ENCODE measurements around the gene LRRC2.

Gene LRRC2

DNA sequence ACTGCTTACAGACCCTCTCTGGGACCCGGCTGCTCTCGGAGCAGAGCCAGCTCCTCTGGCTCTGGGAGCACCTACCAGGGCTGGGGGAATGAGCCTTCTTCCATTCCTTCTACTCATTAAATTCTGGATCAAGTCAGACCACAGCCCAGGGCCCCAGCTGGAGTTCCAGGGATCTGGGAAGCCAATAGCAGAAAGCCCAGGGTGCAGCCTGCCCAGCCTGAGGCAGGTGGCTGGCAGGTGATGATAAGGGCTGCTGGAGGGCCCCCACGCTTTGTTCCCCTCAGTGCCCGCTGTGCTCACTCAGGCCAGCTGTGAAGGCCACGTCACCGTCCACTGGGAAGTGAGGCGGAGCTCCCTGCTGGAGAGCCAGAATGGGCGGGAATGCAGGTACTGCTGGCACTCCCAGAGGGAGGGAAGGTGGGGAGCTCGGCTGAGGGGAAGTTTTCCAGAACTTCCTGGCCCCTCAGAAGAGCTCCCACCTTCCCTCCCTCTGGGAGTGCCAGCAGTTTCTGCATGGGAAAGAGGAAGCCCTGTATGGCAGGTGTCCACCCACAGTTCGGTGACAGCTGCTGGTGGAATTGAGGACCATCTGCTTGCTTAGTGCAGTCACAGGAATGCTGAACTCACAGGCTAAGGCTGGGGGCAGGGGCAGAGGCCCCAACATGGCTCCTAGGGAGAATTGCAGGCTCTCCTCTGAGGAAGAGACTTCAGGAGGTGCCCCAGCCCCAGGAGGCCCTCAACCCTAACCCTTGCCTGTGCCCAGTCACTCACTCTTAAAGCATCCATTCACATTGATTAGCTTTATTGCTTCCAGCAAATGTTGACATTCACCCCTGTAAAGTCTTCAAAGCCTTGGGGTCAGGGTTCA is 81.0 kb downstream of the LRRC2 start:
- Histone ChIP-seq H3K36me3 (ENCODE audit: insufficient read depth, low read length) (no peaks in the 10 kb centered on the region), H3K9ac (ENCODE audit: low read depth, low read length) (no peak overlapping the region), H3K9me3 (ENCODE audit: control insufficient read depth, insufficient read depth, low read length) (no peaks in the 10 kb centered on the region), H3K4me1 (ENCODE audit: insufficient read depth, low read length) (peaks cover 8% of the 10 kb centered on the region; the same call in 1 of the 2 replicates)

DNA sequence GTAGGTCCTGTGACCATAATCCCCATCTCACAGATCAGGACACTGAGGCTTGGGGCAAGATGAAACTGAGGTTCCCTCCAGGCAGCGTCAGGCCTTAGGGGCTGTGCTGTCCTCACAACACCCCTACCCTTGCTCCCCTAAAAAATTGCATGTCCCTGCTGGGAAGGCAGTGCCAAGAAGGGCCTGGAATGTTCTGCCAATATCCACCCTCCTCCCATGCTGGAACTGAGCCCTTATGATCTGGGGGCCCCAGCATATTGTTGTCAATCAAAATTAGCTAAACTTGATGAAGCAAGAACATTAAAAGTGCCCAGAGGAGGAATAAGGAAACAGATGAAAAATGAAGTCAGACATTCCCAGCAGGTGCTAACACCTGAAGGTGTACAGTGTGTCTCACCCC is 81.7 kb downstream of the LRRC2 start:
- H3K9me3 ChIP-seq (ENCODE audit: control insufficient read depth, insufficient read depth, low read length) = no peaks in the 10 kb centered on the region

GRCh38 chr3:46483825-46484224 is 82.3 kb downstream of the LRRC2 start:
- Histone ChIP-seq H3K4me1 (ENCODE audit: insufficient read depth, low read length) (peaks cover 4% of the 10 kb centered on the region; the same call in 1 of the 2 replicates), H3K9me3 (ENCODE audit: control insufficient read depth, insufficient read depth, low read length) (no peaks in the 10 kb centered on the region), H3K36me3 (ENCODE audit: insufficient read depth, low read length) (no peaks in the 10 kb centered on the region), H3K9ac (ENCODE audit: low read depth, low read length) (no peak overlapping the region)

More for the DNA sequence above, 81.7 kb downstream of the LRRC2 start:
- Histone ChIP-seq H3K4me1 (ENCODE audit: insufficient read depth, low read length) (peaks cover 8% of the 10 kb centered on the region; the same call in 1 of the 2 replicates), H3K9ac (ENCODE audit: low read depth, low read length) (no peak overlapping the region), H3K36me3 (ENCODE audit: insufficient read depth, low read length) (no peaks in the 10 kb centered on the region)

GRCh38 chr3:46482632-46483350 is 83.3 kb downstream of the LRRC2 start:
- H3K9me3 ChIP-seq (ENCODE audit: control insufficient read depth, insufficient read depth, low read length) = no peaks in the 10 kb centered on the region
- no peak overlapping the region for H3K9ac ChIP-seq (ENCODE audit: low read depth, low read length)
- H3K36me3 ChIP-seq (ENCODE audit: insufficient read depth, low read length) = no peaks in the 10 kb centered on the region
- H3K4me1 ChIP-seq (ENCODE audit: insufficient read depth, low read length) = peaks cover 4% of the 10 kb centered on the region; the same call in 1 of the 2 replicates

- Histone ChIP-seq H3K36me3 (ENCODE audit: insufficient read depth, low read length) (no peaks in the 10 kb centered on the region), H3K9me3 (ENCODE audit: control insufficient read depth, insufficient read depth, low read length) (no peaks in the 10 kb centered on the region), H3K9ac (ENCODE audit: low read depth, low read length) (no peak overlapping the region), H3K4me1 (ENCODE audit: insufficient read depth, low read length) (peaks cover 4% of the 10 kb centered on the region; the same call in 1 of the 2 replicates)
Measured at GRCh38 chr3:46481636-46482035, 84.5 kb downstream of the LRRC2 start.

GRCh38 chr3:46480491-46481195 is 85.5 kb downstream of the LRRC2 start:
- no peaks in the 10 kb centered on the region for H3K36me3 ChIP-seq (ENCODE audit: insufficient read depth, low read length)
- H3K9ac ChIP-seq (ENCODE audit: low read depth, low read length) = no peak overlapping the region
- H3K4me1 ChIP-seq (ENCODE audit: insufficient read depth, low read length) = peaks cover 4% of the 10 kb centered on the region; the same call in 1 of the 2 replicates
- no peaks in the 10 kb centered on the region for H3K9me3 ChIP-seq (ENCODE audit: control insufficient read depth, insufficient read depth, low read length)

GRCh38 chr3:46479696-46480095 is 86.4 kb downstream of the LRRC2 start:
- no peak overlapping the region for H3K9ac ChIP-seq (ENCODE audit: low read depth, low read length)
- peaks cover 4% of the 10 kb centered on the region; the same call in 1 of the 2 replicates for H3K4me1 ChIP-seq (ENCODE audit: insufficient read depth, low read length)
- no peaks in the 10 kb centered on the region; the same call in 1 of the 2 replicates for H3K9me3 ChIP-seq (ENCODE audit: control insufficient read depth, insufficient read depth, low read length)
- H3K36me3 ChIP-seq (ENCODE audit: insufficient read depth, low read length) = no peaks in the 10 kb centered on the region

- Histone ChIP-seq H3K4me1 (ENCODE audit: insufficient read depth, low read length) (peaks cover 4% of the 10 kb centered on the region; the same call in 1 of the 2 replicates), H3K9ac (ENCODE audit: low read depth, low read length) (no peak overlapping the region), H3K36me3 (ENCODE audit: insufficient read depth, low read length) (no peaks in the 10 kb centered on the region), H3K9me3 (ENCODE audit: control insufficient read depth, insufficient read depth, low read length) (no peaks in the 10 kb centered on the region; the same call in 1 of the 2 replicates)
Measured at GRCh38 chr3:46479021-46479420, 87.1 kb downstream of the LRRC2 start.

GRCh38 chr3:46478341-46478740 is 87.8 kb downstream of the LRRC2 start:
- Histone ChIP-seq H3K36me3 (ENCODE audit: insufficient read depth, low read length) (no peaks in the 10 kb centered on the region), H3K4me1 (ENCODE audit: insufficient read depth, low read length) (peaks cover 4% of the 10 kb centered on the region; the same call in 1 of the 2 replicates), H3K9me3 (ENCODE audit: control insufficient read depth, insufficient read depth, low read length) (no peaks in the 10 kb centered on the region; the same call in 1 of the 2 replicates), H3K9ac (ENCODE audit: low read depth, low read length) (no peak overlapping the region)

DNA sequence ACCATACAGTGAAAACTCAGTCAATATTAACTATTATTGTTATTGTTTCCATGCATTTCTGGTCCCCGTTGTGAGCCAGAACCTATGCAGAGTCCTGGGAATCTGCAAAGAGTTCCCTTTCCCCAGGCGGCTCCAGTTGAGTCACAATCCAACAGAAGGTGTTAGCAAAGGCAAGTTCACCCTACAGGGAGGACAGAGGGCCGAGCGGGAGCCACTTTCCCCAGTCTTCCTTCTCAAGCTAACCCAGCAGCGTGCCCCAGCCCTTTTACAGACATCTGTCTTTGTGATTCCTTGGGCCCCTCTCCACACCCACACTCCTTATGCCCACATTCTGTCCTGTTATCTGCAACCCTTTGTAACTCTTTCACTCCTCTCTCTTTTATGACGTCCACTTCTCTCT is 88.3 kb downstream of the LRRC2 start:
- H3K36me3 ChIP-seq (ENCODE audit: insufficient read depth, low read length) = no peaks in the 10 kb centered on the region
- no peaks in the 10 kb centered on the region; the same call in 1 of the 2 replicates for H3K9me3 ChIP-seq (ENCODE audit: control insufficient read depth, insufficient read depth, low read length)
- no peak overlapping the region for H3K9ac ChIP-seq (ENCODE audit: low read depth, low read length)
- H3K4me1 ChIP-seq (ENCODE audit: insufficient read depth, low read length) = no peaks in the 10 kb centered on the region

- H3K9ac ChIP-seq (ENCODE audit: low read depth, low read length) = no peak overlapping the region
- H3K9me3 ChIP-seq (ENCODE audit: control insufficient read depth, insufficient read depth, low read length) = no peaks in the 10 kb centered on the region; the same call in 1 of the 2 replicates
- H3K4me1 ChIP-seq (ENCODE audit: insufficient read depth, low read length) = no peaks in the 10 kb centered on the region
- no peaks in the 10 kb centered on the region for H3K36me3 ChIP-seq (ENCODE audit: insufficient read depth, low read length)
Measured at GRCh38 chr3:46477145-46477544, 89.0 kb downstream of the LRRC2 start.

DNA sequence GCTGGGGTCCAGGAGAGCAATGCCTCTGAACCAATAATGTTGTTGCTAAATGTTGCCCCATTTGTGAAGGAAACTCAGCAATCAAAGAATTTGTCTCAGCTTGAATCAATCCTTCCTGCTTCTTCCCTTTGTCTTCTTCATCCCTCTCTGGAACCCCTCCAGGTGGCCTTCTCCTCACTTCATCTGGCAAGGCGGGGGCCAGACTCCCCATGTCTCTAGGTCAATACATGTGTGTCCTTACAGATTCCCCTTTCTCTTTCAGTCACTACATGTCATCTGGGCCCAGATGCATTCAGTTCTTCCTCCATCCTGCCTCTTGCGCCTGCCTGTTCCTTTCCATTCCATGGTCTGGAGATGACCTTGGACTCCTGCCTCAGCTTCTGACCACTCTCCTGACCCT is 93.4 kb downstream of the LRRC2 start:
- H3K4me1 ChIP-seq (ENCODE audit: insufficient read depth, low read length) = no peaks in the 10 kb centered on the region
- H3K9me3 ChIP-seq (ENCODE audit: control insufficient read depth, insufficient read depth, low read length) = no peaks in the 10 kb centered on the region; the same call in 1 of the 2 replicates
- no peaks in the 10 kb centered on the region for H3K36me3 ChIP-seq (ENCODE audit: insufficient read depth, low read length)
- no peak overlapping the region for H3K9ac ChIP-seq (ENCODE audit: low read depth, low read length)

- no peaks in the 10 kb centered on the region for H3K36me3 ChIP-seq (ENCODE audit: insufficient read depth, low read length)
- H3K9ac ChIP-seq (ENCODE audit: low read depth, low read length) = no peak overlapping the region
- H3K9me3 ChIP-seq (ENCODE audit: control insufficient read depth, insufficient read depth, low read length) = no peaks in the 10 kb centered on the region; the same call in 1 of the 2 replicates
- no peaks in the 10 kb centered on the region for H3K4me1 ChIP-seq (ENCODE audit: insufficient read depth, low read length)
Measured at GRCh38 chr3:46471371-46471914, 94.7 kb downstream of the LRRC2 start.

GRCh38 chr3:46470831-46471230 is 95.3 kb downstream of the LRRC2 start:
- no peak overlapping the region for H3K9ac ChIP-seq (ENCODE audit: low read depth, low read length)
- no peaks in the 10 kb centered on the region for H3K36me3 ChIP-seq (ENCODE audit: insufficient read depth, low read length)
- H3K9me3 ChIP-seq (ENCODE audit: control insufficient read depth, insufficient read depth, low read length) = no peaks in the 10 kb centered on the region; the same call in 1 of the 2 replicates
- no peaks in the 10 kb centered on the region for H3K4me1 ChIP-seq (ENCODE audit: insufficient read depth, low read length)

Data from ES-I3 (cell line).